Midbrain (tissue), 1 donor: ENCODE measurements around the gene ASCL5.
A peak's percentile ranks its signal among the peaks of the same experiment; 100 is the strongest.

Experiments
- DNase-seq: peaks from one replicate; lab custom pipeline; 2025; lab: John Stamatoyannopoulos, UW

ASCL5 gene

DNA sequence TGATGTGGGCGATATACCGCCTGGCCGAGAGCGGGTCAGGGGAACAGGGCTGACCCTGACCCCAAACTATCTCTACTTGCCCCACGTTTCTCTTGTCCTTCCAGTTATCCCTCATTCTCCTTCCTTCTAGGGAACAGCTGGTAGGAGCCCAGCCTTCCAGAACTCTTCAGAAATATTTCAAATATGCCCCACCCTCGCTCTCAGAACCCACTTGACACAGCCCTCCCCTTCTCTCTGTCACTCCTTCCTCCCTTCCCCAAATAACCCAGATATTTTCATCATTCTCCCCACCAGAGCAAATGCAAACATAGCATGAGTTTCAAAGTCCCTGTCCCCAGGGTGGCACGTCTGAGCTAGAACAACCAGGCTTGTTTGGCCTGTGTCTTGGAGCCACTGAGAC is 15.8 kb downstream of the ASCL5 start:
- DNase-seq: no peak

DNA sequence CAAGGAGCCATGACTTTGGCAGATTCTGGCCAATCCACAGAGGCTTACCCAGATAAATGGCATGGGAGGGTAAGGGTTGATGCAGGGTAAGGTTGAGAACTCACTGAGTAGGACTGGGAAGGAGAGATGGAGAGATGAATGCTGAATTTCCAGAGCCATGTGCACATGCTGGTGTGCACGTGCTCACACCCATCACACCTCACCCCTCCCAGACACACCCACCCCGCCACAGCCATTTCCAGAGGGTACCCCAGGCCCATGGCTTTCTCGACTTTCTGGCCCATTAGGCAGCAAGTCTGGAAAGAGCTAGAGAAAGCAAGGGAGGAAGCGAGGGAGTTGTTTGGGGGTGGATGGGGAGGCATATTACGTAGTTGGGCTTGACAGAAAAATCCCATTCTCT is 16.4 kb downstream of the ASCL5 start:
- no peak for DNase-seq

DNA sequence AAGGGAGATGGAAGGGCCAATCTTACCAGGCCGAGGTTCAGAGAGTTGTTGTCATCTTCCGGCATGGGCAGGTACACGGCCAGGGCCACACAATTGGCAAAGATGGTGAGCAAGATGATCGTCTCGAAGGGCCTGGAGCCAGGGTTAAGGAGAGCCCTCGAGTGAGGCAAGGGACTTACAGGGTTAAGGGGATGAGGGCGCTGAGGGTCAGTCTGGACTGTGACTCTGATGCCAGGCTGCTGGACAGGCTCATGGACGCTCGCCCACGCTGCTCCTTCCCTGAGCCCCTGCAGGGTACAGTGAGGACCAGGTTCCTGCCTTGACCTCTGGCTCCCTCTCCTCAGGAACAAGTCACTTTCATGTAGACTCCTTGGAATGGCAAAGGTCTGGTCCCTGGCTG is 16.8 kb downstream of the ASCL5 start:
- DNase-seq: no peak

DNA sequence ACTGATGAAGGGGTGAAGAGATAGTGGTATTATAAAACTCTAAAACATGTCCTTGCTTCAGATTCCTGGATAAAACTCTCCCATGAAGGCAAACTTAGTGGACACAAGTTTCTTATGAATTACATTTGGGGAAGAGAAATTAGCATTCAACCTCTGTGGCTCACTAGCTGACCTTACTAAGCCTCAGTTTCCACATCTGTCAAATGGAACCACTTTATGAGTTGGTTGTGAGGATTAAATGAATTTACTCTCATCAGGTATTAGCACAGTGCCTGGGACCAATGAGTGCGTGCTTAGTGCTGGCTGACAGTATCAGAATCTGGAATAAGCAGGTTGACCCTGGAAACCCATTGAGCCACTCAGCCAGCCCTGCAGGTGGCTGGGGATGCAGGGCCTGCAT is 17.3 kb downstream of the ASCL5 start:
- no peak for DNase-seq

DNA sequence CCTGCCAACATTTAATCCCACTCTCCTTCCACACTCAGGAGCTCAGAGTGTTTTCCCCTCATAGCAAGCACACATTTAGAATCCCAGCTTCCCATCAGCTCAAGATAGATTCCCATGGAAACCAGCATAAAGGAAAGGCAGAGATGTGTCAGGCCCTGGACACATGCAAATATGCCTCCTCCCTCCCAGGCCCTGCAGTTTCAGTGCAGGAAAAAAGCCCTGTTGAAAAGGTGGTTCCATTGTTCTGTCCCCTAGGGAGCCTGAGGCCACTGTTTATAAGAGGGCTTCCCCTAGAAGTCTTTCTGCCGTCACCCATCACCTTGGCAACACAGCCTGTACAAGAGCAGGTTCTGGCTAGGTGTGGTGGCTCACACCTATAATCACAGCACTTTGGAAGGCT is 18.4 kb downstream of the ASCL5 start:
- no peak for DNase-seq

DNA sequence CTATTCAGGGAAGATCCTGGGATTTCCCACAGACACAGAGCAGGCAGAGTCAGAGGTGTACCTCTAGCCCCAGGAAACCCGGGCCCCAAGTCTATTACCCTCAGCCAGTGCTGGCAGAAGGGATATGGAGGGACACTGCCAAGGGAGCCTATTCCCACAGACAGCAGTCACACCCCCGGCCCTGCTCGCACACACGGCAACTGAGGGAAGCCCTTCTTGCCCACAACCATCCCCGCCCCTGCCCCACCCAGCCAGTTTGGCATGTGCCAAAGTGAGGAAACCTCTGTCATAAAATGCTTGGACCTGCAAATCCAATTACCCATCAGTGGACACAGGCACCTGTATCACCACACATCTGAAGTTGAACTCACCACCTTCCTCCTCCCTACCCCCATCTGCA is 21.3 kb downstream of the ASCL5 start:
- DNase-seq: no peak

DNA sequence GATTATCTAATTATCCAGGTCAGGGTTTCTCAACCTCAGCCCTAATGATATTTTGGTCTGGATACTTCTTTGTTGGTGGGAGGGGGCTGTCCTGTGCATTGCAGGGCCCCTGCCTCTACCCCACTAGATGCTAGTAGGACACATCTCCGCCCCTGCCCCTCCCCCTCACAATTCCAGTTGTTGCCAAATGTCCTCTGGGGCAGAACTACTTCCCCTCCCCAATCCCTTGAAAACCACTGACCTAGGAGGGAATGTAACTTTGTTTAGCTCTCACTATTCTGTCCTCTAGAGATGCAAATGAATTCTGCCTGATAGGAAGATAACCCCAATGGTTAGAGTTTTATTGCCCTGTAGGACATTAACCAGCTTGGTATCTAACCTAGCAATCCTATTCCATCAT is 22.8 kb downstream of the ASCL5 start:
- no peak for DNase-seq

DNA sequence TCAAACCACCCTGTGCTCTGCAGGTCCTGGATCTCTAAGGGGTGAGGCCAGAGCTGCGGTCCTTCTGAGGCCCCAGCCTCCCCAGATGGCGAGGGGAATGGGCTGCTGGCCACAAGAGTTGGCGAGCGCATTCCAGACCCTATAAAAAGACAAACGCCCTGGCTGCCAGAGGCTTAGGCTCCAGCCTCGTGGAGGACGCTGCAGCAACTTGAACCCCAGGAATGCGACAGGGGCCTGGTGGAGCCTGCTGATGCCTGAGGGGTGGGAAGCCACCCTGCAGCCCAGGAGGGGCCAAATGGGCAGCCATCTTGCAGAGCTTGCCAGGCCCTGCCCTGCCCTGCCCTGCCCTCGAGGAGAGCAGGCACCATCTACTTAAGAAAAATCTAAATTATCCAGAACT is 23.3 kb downstream of the ASCL5 start:
- no peak for DNase-seq

DNA sequence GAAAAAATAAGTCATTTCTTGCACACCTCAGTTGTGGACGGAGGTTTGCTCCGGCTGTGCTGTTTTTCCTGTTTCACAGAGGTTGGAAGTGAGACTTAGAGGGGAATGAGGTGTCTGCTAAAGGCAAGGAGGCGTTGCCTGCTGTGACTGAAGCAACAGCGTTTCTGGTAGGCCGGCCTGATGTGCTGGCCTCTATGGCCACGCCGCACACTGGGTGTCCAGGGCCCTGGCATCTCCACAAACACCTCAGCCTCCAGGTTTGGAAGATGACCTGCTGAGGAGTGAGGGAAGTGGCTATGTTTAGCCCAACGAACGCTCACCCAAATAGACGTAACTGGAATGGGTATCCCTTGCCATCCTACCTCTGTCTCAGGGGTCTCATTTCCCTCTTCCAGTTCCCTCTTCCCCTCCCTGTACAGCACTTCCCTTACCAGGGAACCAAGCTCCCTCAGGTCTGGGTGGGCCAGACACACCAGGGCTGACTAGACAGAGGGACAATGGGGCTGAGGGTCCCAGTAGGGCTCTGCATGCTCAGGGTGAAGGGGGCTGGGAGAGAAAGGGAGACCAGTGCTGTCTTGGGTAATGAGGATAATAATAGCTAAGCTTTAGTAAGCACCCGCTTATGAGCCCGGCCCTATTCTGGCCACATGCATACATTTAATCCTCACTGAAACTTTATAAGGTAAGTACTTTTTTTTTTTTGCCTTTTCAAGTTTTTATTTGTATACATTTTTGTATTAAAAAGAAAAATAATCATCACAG is 26.6 kb downstream of the ASCL5 start:
- DNase-seq: no peak

DNA sequence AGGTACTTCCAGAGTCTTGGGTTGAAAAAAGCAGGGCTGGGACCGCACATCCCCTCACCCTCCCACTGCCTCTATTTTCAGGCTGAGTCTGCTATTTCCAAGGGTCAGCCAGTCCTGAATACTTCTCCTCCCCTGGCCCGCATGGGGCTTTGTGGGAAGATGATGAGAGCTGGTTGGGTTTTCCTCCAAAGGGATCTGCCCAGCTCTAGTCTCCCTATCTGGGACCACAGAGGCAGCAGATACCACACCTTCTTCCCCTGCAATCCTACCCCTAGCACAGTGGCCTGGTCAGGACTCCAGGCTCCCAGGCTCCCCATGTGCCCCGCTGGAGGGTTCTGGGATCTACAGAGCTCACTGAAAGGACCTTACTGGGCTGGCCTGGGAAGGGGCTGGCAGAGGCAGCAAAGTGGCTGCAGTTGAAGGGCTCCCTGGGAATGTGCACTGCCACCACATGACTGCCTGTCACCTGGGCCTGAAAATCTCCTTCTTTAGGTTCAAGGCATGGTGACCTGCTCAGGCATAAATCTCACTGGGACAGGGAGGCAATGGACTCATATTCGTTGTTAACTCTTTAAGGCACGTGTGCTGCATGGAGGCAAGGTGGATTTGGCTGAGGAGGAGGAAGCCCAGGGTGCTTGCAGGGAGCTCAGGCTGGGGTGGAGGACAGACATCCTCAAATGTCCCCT is 27.8 kb downstream of the ASCL5 start:
- no peak for DNase-seq

DNA sequence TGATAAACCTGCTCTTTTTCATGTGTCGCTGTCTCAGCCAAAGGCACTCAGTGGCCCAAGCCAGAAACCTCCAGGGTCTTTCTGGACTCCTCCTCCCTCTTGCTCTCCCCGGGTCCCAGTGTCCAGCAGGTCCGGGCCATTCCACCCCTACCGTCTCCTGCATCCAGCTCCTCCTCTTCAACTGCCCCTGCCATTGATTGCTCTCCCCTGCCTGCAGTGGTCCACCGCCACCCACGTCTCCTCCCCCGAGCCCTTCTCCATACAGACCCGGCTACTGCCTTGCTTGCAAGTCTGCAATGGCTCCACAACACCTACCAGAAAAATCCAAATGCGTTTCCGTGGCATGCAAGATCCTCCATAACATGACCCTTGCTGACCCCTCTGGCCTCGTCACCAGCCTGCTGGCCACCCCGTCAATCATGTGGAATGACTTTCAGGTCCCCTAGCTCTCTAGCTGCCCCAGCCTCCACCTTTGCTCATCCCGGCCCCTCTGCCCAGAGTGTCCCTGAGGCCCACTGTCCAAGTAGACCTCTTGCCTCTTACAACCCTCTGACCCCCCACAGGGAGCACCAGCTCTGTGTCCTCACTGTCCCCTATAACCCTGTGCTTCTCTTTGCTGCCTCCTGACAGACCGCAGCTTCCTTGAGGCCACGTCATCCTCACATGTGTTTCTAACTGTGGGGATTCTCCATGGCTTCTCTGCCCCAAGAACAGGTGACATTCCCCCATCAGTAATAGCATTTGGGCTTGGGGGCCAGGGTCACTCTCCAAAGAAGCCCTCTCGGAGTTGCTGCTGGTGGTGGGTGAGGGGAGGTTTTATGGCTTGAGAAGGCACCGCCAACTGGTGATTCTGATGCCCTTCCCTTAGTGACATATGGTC is 29.8 kb downstream of the ASCL5 start:
- DNase-seq: no peak

DNA sequence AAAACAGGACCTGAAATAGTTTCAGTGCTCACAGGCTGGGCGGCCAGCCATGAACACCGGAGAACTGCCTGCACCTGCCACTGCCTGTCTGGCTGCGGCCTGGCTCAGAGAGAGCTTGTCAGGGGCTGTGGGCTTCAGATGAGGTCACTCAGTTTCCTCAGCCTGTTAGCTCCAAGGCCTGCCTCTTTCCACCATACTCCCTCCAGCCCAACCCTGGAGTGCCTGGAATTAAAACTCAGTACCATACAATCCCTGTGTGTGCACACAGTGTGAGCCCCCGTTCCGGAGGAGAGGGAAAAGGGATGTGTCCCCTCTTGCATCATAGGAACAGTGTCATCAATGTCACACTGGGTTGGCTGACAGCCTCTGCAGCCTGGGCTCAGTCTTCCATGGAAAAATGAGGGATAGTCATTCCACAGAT is 30.9 kb downstream of the ASCL5 start:
- DNase-seq: no peak

DNA sequence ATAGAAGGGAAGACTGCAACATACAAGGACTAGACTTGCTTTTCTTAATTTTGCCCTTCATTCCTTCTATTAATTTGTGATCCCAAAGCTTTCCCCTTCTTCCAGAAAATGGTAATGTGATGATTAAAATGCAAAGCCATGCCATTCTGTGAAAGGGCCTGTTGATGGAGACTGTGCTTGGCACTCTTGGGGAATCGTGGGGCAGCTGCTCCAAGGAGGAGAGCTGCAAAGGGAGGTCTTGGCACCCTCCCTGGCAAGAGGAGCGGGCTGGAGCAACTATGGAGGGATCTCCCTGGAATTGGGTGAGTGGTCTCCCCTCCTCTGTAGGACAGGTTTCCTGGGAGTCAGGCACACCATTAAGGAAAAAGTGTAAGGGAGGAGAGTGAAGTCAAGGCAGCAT is 31.4 kb downstream of the ASCL5 start:
- peak; percentile 37 for DNase-seq

DNA sequence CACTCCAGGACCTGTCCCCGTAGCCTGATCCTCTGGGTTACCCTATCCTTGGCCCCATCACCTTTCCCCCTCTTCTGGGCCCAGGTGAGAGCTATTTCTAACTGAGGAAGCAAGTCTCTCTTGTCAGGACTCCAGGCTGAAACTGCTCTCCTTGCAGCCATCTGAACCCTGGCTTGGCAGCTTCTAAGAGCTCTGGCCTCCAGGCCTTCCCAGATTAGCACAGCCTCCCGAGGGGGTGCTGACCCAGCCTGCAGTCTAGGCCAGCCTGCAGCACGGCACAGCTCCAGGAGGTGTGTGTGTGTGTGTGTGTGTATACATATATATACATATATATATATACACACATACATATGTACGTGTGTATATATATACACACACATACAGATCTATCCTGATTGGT is 32.2 kb downstream of the ASCL5 start:
- no peak for DNase-seq

DNA sequence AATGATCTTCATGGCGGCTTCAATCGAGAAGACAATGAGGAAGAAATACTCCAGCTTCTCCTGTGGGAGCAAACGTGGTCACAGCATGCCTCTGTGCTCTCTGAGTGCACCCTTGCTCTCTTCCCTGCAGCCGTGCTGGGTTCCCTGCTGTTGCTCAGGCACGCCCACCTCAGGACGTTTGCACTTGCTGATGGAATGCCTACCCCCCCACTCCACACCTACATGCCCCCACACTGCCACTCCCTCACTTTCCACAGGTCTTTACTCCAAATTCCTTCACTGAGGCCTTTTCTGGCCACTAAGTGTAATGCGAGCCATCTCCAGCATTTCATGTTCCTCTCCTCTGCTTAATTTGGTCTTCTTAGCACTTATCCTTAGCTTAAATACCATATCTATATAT is 33.0 kb downstream of the ASCL5 start:
- no peak for DNase-seq

DNA sequence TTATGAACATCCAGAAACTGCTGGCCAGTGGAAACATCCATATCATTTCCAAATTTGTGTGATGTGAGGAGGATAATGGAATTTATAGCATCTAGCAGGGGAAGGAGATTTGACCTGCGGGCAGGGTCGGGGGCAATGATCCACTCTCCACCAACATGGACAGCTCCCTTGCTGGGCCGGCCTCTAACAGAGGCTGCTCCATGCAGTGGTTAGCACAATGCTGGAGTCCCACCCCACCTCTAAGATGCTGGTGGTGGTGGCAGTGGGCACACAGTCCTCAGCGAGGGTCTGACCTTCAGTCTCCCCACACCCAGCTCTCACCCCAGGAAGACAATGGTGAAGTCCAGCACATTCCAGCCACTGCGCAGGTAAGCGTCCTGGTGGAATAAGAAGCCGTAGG is 33.4 kb downstream of the ASCL5 start:
- DNase-seq: no peak

DNA sequence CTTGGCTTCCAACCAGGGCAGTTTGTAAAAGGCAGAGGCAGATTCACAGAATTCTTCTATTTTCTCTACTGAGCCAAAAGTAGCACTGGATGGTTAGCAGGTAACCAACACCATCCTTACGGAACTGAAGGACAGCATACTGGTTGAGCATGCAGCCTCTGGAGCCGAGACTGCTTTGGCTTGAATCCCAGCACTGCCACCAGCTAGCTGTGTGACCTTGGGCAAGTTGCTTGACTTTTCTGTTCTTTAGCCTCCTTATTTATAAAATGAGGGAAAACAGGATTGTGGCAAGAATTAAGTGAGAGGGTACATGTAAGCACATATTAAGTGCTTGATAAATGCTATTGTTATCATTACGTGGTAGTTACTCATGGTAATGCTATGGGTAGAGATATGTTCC is 34.2 kb downstream of the ASCL5 start:
- no peak for DNase-seq

DNA sequence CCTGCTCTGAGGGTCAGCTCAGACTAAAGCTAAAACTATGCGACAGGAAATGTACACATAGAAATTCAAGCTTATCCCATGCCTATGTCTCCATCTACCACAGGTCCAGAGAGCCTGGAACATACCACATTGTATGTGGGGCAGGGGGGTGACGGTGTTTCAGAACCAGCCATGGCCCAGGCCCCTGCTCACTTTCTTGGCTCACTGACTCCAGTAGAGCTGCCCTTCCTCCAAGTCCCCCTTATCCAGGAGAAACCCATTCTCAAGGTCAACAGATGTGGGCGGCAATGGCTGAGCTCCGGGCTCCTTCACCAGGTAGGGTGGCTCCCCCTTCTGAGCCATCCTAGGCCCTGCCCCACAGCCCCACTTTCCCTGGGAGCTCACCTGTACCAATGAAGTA is 35.7 kb downstream of the ASCL5 start:
- no peak for DNase-seq

DNA sequence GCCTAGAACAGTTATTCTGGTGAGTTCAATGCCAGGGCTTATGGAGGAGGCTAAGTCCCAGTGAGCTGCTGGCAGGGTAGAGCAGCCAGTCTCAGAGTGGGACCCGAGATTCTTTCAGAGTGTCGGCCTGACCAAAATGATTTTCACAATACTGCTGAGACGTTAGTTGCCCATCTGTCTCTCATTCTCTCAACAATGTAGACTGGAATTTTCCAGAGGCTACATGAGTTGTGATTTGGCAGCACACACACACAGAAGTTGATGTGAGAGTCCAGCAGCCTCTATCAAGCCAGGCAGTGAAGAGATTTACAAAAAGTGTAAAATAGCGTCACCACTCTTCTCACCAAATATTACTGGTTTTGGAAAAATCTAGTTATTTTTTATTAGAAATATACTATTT is 36.4 kb downstream of the ASCL5 start:
- no peak for DNase-seq

DNA sequence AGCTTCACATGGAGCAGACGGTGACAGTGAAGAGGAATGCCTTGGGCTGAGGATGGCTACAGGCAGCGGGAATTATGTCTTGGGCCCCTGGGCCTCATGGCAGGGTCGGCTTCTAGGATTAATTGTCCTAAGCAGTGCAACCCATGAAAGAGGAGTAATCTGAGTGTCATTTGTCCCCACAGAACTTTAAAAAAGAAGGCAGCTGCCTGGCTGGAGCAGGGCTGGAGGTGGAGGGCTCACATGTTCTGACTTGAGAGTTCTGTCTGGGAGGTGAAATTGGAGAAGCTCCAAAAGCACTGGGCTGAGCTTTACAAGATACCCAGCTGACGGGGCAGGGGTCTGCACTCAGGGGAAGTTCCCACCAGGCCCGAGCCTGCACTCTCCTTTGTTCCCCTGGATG is 37.4 kb downstream of the ASCL5 start:
- DNase-seq: no peak

DNA sequence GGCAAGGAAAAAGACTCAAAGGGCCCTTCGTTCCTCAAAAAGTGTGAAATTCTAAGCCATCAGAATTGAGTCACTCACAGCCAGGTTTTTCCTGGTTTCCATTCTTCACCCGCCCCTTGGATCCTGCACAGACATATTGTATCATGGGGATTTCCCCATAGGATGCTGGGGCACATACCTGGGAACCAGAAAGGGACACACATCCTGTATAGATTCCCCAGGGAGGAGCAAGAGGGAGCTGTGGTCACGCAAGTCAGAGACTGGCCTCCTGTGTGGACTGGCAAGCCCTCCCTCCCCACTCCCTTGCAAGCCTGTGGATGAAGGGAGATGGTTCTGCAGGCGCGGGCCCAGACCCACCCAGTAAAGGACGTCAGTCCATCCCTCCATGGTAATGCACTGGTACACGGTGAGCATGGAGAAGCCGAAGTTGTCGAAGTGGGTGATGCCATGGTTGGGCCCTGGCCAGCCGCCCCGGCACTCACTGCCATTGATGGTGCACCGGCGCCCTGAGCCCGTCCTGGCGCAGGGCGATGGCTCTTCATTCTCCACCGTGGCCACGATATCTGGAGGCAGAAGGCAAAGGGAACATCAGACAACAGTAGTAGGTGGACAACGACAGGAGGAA is 38.0 kb downstream of the ASCL5 start:
- DNase-seq: no peak

DNA sequence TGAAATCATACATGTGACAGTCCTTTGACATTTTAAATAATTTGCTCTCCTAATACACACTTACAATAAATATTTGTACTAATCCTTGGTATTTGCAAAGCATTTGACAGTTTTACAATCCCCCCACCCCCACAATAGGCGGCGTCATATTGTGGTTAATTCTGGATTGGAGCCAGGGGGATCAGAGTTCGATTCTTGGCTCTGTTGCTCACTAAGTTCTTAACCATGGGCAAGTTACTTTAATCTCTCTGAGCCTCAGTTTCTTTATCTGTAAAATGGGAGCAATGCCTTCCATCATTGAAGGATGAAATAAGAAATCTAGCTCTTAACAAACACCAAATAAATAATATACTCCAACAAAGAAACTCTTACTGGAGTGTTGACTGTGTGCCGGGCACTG is 38.6 kb downstream of the ASCL5 start:
- DNase-seq: no peak
